GM19025 (cell line): ENCODE measurements around the gene IL10RA.
"Not testable (repeated sequence)": the region's sequence is repeated elsewhere in the genome, so short reads cannot be mapped to it uniquely, and the experiment has no call there.

Source experiments
- ATAC-seq: cut with Tn5 transposase; IDR thresholded peaks from one replicate; pipeline ENCODE4 v1.9.1; 2021; ENCODE audit warnings: mild to moderate bottlenecking, low read depth, moderate library complexity; ENCODE audit not compliant: unreplicated experiment

IL10RA gene

DNA sequence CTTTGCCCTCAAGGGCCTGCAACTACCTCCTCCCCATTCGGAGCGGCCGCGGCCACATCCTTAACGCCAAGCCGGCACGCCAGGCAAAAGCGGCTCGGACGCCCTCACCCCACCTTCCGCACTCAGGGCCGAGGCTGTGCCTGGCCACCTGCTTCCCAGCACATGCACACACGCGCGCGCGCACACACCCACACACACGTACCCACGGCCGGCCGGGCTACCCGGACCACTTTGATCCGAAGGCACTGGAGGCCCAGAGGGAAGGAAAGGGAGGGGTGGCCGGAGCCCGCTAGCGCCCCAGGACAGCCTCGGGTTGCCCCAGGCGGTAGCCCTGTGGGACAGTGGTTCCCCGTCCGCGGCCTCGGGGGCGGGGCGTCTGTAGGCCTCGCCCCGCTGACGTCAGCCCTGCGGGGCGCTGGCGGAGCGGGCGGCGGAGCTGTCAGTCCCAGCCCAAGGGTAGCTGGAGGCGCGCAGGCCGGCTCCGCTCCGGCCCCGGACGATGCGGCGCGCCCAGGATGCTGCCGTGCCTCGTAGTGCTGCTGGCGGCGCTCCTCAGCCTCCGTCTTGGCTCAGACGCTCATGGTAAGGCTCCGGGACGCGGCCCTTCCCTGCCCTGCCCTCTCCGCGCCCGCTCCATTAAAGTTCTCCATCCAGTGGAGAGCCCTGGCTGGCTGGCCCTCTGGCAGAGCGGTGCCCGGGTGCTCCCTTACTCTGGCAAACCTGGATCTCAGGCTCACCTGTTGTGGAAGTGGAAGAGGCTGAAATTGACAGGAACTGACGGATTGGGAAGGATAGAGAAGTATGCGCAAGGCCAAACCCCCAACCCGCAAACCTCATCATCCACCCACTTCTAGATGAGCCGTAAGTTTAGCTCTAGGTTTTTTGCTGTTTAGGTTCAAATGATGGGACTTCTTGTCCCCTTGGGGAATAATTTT is at the start of gene IL10RA:
Gene IL10RA, plus strand, starts transcription at position 442 of the 935 bp plus-strand sequence. Its CDS starts 74 bp downstream, at position 516.
- ATAC-seq = peak; percentile 92

DNA sequence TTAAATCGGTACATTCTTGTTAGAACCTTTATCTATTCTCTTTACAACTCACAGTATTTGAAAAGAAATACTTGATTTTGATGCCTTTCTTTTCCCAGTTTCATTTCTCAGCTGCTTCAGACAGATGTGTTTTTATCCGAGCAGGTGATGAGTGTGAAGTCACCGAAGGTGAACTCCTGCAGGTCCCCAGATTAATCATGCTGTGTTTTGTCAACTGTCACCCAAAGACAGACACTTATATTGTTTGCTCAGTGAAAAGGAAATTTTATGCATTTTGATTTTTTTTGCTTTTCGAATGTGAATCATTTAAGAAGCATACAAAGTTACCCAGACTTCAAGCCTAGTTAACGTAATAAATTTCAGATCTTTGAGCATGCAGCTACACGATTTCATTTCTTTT is 49.2 kb upstream of the IL10RA start:
- no peak for ATAC-seq

DNA sequence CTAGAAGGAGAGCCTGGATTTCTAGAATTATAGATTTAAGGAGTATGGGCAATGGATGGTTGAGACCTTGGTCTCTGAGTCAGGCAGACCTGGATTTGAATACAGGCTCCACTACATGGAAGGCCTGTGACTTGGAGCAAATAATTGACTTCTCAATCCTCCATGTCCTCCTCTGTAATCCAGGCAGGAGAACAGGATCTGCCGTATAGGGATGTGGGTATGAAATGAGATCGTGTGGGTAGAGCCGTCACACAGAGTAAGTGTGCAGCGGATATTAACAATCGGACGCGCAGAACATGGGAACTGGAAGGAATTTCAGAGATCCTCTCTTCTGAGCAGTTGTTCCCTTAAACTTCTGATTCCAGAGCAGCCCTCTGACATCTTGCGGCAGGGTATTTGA is 45.5 kb upstream of the IL10RA start:
- no peak for ATAC-seq

DNA sequence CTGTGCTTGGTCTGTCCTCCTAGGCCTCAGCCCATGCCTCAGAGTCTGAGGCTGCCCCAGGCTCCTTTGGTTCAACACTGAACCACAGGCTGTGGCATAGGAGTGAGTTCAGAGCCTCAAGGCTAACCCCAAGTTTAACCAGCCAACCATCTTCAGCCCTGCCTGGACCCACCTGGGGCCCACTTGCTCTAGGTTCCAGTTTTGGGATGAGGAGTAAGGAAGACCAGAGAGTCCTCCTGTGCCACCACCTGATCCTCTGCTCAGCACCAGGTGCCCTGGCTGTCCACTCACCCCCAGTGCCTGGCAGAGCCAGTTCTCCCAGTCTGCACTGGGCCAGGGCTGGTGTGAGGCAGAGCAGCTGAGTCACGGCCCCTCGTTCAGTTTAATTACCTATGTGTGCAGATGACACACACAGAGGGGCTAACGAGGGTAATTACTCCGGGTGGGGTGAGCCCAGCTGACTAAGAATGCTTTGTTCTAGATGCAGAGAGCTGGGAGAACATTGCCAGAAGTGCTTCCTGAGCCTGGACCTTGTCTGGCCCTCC is 45.0 kb upstream of the IL10RA start:
- ATAC-seq = no peak

DNA sequence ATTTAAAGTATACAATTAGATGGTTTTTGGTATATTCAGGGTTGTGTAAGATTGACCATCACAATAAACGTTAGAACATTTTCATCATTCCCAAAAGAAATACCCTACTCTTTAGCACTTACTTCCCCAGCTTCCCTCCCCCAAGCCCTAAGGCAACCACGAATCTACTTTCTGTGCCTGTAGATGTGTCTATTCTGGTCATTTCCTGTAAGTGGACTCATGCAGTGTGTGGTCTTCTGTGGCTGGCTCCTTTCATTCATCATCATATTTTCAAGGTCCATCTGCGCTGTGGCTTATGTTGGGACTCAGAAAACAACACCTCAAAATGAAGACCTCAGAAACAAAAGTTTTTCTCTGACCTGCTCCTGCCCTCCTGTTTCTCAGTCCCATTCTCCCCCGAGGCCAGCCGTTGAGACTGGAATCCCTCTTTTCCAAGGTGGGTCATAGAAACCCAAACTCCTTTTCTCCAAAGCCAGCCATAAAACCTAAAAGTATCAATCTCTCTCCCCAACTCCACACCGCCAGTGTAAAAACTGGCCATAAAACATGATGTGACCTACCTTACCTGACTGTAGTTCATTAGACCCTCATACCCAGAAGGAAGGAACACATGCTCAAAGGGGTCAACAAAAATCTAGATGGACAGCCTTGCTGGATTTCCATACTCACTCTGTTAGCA is 44.1 kb upstream of the IL10RA start:
- ATAC-seq = no peak

DNA sequence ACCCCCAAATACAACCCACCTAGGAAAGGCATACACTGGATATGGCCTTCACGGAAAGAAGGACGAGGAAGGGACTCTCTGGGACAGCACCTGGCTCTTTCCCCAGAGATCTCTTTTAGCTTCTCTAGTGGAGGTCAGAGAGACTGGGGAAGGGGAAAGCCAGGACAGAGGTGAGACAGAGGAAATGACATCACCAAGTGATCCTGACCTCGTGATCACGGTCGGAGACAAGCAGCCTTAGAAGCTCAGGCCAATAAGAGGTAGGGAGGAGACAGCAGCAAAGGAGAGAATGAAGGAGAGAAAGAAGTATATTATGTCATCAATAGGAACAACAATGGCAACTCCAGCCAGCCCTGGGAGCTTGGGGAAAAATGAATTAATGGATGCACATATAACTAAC is 41.6 kb upstream of the IL10RA start:
- ATAC-seq = no peak

DNA sequence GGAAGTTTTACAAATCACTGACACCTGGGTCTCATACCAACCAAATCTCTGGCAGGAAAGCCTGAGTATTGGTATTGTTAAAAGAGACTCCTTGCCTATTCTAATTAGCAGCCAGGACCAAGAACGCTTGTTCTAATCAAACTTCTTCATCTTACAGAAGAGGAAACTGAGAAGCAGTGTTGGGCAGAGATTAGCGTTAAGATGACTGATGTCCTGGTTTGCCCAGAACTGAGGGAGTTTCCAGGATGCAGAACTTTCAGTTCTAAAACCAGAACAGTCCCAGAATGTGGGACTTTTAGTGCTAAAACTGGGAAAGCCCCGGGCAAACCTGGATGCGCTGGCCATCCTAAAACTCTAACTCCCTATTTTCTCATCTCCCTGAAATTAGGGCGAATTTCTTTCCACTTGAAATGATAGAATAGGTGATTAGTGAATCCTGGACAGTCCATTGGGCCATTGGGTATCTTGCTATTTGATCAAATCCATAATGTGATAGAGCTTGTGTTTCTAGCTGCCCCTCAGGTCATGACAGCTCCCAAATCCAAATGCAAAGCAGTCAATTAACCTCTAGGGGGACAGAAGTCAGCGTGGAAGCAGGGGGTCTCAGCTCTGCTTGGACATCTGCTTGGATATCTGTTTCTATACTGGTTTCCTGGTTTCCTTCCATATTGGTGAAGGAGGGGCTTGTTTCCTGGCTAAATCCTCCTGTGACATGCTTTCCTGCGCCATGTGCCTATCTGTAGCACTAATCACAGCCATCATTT is 41.0 kb upstream of the IL10RA start:
- ATAC-seq = no peak

DNA sequence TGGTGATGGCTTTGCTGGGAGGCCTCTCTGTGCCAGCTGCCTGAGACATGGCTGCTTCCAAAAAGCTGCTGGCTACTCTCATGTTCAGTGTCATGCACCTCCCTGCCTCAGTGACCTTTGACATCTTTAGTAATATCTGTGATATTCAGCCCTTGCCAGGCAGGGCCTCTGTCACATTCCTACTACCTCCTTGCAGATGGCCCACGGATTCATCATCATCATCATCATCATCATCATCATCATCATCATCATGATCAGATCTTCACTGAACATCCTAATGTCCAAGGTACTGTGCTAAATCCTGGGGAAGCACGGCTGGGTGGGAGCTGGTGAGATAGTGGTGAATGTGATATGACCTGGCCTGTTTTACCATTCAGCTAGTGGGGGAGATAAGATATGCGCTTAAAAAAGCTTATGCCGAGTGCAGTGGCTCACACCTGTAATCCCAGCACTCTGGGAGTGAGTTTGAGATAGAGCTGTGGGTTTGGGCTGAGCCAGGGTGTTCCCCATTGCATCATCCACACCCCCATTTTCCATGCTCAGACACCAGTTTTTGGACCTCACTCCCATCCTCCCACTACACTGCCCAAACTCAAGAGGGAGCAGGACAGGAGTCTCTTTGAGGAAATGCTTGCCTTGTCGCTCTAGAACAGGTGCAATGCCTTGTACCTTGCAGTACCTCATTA is 39.9 kb upstream of the IL10RA start:
- ATAC-seq = no peak

DNA sequence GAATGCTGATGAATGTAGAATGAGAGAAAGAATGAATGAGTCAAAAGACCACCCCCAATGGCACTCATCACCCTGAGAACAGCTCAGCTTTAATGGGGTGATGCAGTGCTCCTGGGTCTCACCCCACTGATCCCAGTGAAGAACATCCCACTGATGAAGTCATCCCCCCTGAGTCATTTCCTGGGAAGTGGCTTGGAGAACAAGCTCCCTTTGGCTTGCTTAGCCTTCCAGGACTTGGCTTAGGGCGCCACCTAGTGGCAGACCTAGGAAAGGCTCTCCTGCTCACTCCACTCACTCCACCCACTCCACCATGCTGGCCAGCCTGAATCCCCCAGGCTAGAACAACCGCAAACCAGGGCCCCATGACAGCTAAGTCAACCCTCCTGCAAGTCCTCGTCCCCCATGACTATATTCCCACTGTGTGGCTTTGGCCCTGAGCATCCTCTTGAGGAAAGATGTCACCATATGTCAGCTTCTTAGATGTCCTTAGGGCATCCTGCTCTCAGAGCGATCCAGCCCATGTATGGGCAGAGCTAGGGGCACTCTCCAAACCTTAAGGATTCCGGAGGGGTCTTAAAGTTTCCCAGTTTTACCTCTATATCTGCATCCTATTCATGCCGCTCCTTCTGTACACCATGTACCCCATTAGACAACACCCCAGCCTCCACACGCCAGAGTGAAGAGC is 39.2 kb upstream of the IL10RA start:
- ATAC-seq = no peak

DNA sequence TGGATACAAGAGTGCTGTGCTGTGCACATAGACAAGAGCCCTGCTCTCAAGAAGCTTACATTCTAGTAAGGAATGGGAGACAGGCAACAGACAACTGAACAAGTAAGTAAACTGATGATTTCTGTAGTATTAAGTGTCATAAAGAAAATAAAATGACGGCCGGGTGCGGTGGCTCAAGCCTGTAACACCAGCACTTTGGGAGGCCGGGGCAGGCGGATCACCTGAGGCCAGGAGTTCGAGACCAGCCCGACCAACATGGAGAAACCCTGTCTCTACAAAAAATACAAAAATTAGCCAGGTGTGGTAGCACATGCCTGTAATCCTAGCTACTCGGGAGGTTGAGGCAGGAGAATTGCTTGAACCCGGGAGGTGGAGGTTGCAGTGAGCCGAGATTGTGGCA is 38.4 kb upstream of the IL10RA start:
- ATAC-seq = not testable (repeated sequence)

DNA sequence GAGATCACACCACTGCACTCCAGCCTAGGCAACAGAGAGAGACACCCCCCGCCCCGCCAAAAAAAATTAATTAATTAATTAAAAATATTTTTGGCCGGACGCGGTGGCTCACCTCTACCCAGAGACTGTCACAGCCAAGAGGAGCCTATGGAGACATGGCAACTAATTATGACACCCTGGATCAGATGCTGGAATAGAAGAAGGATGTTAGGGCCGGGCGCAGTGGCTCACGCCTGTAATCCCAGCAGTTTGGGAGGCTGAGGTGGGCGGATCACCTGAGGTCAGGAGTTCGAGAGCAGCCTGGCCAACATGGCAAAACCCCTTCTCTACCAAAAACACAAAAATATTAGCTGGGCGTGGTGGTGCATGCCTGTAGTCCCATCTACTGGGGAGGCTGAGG is 37.7 kb upstream of the IL10RA start:
- not testable (repeated sequence) for ATAC-seq

DNA sequence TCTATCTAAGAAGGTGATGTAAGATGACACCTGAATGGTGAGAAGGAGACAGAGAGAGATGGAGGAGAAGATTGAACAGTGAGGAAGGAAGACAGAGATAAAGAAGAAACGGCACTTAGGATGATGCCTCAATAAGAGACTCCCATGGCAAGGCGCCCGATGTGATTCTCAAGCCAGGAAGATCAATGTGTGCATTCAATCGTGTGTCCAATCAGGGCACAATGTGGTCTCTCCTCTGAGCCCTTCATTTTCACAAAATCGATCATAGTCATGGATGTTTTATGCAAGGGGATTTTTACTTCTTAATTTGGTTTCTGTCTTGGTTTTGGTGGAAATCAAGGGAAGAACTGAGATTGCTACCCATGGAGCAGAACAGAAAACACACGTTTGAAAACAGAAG is 37.1 kb upstream of the IL10RA start:
- ATAC-seq = no peak

DNA sequence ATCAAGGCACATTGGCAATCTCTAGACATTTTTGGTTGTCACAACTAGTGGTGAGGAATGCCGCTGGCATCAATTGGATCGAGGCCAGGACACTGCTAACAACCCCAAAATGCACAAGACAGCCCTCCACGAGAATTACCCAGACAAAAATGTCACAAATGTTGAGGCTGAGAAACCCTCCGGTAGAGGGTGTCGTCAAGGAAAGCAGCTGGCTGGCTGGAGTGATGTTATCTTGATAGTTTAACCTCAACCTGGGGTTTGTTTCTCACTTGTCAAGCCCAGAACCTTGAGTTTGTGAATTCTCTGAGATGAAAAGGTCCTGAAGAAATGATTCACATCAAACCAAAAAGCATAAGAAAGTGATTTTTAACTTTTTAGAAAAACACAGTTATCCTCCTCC is 35.9 kb upstream of the IL10RA start:
- no peak for ATAC-seq

DNA sequence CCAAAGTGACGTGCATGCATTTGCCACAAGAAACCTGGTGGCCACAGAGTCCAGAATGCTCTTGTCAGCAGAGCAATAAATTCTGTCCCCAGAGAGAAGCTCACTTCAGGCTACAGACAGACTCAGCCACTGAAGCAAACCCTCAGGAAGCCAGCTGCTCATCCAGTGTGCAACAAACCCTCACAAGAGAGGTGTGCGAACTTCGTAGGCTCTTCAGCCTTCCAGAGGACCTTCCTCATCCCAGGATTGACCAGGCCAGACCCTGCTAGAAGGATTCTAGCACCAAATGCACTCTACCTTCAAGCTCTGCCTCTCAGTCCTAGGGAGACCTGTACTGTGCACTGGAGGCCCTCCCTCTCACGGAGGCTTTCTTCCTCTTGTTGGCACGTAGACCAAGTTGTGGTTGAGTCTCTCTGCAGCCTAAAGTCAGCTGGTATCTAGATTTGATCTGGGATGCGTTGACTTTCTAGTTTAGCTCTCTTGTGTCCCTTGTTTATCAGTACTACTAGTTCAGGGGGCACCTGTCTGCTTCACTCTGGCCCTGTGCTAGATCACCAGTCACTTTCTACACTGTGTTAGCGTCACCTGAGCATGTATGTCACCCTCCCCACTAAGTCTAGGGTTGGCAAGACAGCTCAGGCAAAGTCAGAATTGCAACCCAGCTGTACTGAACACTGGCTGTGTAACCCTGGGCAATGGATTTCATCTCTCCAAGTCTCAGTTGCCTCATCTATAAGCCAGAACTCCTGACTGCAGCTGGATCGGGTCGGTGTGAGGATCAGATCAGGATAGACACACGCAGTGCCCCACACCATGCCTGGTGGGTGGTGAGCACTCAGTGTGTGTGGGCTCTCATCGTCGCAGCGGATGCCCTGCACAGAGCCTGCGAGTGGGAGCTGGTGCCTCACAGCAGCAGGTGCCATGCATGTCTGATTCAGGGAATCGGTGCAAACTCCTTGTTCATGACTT is 34.9 kb upstream of the IL10RA start:
- no peak for ATAC-seq

DNA sequence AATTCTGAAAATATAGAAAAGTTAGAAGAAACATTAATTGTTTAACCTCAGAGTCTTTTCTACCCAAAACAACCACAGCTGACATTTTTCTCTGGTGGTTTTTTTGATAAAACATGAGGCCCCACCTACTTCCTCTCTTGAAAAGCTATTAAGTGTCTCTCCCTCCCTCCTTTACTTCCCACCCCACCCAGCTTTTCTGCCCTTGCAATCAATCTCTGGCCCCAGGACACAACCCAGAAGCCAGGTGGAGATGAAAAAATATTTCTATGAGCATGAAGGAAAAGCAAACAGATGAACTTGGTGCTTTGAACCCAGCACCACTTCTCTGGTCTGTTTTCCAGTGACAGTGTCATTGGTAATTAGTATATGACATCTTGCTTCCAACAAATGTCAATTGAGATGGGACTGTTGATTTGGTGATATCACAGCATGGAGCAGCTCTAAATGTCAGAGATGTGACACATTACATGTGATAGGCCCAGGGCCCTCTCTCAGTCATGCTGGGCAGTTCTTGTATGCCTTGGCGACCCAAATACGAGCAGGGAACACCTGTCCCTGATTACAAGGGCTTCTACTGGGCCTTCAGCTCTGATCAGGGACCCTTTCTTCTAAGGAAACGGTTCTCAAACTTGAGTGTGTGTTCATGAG is 33.0 kb upstream of the IL10RA start:
- ATAC-seq = no peak

DNA sequence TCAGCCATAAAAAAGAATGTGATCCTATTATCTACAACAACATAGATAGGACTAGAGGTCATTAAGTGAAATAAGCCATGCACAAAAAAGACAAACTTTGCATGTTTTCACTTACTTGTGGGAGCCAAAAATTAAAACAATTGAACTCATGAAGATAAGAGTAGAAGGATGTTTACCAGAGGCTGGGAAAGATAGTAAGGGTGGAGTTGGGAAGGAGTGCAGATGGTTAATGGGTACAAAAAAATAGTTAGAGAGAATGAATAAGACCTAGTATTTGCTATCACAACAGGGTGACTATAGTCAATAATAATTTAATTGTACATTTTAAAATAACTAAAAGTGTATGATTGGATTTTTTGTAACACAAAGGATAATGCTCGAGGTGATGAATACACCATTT is 27.2 kb upstream of the IL10RA start:
- ATAC-seq = no peak

DNA sequence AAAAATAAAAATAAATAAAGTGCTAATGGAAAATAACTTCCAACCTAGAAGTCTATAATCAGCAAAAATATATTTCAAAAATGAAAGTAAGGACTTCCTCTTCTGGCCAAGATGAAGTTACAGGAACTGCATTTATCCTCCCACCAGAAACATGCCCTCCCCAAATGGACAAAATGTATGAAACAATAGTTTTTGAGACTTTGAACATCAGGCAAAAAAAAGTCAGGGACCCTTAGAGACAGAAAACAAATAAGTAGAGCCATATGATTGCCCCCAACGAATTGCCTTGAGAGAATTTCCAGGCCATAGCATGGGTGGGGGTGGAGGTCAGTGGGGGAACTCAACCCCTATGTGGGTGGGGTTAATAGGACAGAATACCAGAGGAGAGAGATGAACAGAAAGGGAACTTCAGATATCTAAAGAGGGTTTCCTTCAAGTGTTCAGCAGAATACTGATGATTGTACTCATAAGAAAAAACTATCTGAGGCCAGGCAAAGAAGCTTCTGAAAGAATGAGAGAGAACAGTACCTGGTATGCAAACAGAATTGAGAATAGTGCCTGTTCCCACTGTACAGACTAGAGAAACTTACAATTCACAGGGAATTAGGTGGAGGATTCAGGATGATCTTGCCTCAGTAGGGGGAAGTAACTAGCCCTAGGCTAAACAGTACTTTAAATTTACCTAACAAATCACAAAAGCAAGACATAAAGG is 26.6 kb upstream of the IL10RA start:
- no peak for ATAC-seq
